Measurements from ENCODE around the gene PLSCR2.
"Not testable (repeated sequence)": the region's sequence is repeated elsewhere in the genome, so short reads cannot be mapped to it uniquely, and the experiment has no call there.

PLSCR2 gene

GRCh38 chr3:146476094-146476740, 6.9 kb upstream of the PLSCR2 start:
- no peak for DNase-seq

DNA sequence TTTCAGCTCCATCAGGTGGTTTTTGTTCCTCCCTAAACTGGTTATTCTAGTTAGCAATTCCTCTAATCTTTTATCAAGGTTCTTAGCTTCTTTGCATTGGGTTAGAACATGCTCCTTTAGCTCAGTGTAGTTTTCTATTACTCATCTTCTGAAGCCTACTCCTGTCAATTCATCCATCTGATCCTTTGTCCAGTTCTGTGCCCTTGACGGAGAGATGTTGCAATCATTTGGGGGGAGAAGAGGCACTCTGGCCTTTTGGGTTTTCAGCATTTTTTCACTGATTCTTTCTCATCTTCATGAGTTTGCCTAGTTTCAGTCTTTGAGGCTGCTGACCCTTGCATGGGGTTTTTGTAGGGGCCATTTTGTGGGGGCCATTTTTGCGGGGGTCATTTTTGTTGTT, 5.6 kb upstream of the PLSCR2 start:
- DNase-seq = not testable (repeated sequence)

GRCh38 chr3:146473726-146474125, 4.4 kb upstream of the PLSCR2 start:
- no peak for DNase-seq

- no peak for DNase-seq
Measured at GRCh38 chr3:146472611-146473010, 3.2 kb upstream of the PLSCR2 start.

DNA sequence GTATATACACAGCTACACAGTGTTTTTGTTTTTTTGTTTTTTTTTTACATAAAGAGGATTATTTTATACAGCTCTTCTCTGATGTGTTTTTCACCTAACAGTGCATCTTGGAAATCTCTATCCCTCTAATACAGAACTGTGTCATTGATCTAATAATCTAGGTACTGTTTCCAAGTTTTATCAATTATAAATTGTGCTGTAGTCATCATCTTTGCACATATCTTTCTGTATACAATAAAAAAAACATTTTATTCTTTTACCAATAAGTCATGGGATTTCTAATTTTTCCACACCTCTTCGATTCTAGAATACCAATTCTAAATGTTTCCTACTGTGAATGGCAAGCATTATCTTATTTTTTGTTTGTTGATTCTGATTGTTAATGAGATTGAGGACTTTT, 1.7 kb upstream of the PLSCR2 start:
- DNase-seq = no peak

- DNase-seq = no peak
Measured at GRCh38 chr3:146470425-146470990, 1.1 kb upstream of the PLSCR2 start.

DNA sequence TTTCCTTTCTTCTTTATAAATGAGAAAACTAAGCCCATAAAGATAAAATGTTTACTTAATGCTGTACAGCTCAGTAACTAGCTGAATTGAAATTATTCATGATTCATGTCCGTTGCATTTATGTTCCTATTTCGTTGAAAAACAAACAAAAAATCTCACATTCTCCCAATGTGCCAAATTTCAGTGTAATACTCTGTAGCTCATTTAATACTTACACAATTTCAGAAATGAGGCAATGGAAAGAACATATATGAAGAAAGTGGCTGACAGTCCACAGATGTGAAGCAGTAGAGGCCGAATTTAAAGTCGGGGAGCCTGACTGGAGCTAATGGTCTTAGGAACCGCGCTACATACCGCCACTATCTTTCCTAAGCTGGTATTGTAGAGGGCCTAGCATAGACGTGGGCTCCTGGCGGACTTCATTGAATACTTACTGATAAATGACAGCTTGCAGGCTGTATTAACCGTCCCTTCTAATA, 651 bp downstream of the PLSCR2 start:
- no peak for DNase-seq

DNA sequence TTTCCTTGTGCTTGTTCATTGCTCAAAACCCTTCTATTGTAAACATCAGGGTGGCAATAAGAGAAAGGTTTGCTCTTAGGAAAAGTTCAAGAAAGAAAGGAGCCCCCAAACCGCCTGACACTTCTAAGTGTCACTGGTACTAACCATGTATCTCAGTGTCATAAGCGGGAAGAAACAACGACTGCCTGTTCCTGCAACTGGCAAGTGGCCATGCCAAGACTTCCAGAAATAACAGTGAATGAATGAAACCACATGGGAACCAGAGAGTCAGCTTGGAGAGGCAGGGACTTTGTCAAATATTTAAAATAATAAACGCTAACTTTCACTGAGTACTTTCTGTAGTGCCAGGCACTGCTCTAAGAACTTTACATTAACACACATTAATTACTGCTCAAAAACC, 1.1 kb downstream of the PLSCR2 start:
- DNase-seq = no peak

DNA sequence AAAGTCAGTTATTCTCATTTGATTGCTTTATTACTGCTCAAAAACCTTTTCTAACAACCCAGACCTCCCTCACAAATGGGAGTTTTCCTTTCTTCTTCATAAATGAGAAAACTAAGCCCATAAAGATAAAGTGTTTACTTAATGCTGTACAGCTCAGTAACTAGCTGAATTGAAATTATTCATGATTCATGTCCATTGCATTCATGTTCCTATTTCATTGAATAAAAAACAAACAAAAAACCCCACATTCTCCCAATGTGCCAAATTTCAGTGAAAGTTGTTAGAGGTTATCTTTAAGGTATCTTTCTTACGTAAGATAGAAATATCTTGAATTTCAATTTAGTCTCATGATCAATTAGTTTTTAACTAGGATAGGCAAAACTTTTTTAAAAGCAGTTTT, 2.8 kb downstream of the PLSCR2 start:
- no peak for DNase-seq

DNA sequence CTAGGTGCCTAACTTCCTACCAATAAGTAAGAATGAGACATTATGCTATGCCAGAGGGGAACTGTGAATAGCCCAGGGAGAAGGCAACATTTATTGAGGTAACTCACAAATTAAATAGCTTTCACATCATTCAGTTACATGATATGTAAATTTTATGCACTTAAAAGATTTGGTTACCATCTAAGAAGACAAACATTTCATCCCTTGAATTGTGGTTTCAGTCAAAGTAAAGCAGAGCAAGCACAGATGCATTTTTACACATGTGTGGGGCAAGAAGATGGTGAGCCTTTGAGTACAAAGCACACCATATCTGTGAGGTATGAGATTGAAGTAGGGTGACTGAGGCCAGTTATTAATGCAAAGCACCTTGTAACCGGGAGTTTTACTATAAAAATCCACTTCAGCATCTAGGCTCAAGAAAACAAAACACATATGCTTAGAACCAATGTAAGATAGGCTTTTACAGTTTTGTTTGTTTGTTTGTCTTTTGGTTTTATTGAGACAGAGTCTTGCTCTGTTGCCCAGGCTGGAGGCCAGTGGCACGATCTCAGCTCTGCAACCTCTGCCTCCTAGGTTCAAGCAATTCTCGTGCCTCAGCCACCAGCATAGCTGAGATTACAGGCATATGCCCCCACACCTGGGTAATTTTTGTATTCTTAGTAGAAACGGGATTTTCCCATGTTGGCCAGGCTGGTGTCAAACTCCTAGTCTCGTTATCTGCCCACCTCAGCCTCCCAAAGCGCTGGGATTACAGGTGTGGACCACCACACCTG, 3.5 kb downstream of the PLSCR2 start:
- no peak for DNase-seq

DNA sequence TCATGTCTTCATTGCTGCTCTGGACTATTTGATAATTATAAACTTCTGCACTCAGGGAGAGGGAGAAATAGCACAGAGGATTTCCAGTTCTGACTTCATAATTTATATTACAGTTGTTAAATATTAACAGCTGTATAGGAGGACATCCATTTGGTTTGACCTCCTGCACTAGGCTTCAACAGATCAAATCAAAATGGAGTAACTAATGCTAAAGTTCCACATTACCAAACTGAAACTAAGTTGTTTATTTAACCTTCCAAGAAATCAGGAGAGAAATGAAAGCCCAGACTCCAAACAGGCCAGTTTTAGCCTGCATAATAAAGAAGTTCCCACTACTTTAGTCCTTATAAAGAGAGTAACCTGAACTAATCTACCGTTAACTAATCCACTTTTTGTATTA, 4.6 kb downstream of the PLSCR2 start:
- DNase-seq = no peak

DNA sequence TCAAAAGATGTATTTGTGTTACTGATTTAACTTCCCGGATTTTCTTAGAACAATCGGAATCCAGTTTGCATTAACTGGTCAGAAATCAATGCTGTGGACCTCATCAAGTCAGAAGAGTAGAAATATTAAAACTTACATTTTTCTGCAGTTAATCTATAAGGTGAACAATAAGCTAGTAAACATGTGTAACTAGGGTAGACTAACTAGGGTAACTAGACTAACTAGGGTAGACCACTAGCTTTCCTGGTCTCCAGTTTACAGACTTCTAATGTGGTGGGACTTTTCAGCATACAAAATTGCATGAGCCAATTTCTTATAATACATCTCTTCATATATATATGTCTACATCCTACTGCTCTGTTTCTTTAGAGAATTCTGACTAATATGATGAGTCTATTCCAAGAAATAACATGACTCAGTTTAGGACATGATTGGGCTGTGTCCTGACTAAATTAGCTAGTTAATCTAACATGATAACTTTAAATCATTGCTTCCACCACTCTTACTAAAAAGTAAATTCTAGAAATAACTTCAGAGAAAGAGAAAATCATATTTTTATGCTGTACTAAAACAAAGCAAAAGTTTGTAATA, 5.3 kb downstream of the PLSCR2 start:
- DNase-seq = no peak

GRCh38 chr3:146454796-146455195, 14.6 kb downstream of the PLSCR2 start:
- DNase-seq = no peak

DNA sequence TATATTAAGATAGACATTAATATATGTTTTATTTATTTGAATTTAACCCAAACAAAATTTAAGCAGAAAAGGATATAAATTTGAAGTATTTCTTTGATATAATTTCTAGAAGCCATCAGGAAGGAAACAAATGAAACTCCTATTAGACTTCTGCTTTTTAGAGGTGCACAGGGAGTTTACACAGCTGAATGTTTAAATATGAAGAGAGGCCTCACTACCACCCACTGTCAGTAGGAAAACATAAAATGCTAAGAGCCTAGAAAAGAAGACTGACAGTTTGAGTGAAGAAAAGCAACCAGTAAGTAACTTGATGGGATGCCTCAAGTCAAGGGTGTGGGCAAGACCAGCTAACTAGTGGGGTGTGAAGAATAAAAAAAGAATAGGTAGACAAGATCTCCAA, 19.7 kb downstream of the PLSCR2 start:
- no peak for DNase-seq

- DNase-seq = no peak
Measured at GRCh38 chr3:146449076-146449475, 20.3 kb downstream of the PLSCR2 start.

DNA sequence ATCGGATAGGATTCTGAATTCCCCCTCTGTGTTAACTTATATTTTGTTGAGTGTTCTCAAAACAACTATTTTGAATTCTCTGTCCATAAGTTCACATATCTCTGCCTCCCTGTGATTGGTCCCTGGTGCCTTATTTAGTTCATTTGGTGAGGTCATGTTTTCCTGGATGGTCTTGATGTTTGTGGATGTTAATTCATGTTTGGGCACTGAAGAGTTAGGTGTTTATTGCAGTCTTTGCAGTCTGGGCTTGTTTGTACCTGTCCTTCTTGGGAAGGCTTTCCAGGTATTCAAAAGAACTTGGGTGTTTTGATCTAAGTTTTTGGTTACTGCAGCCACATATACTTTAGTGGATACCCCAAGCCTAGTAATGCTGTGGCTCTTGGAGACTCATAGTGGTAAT, 23.3 kb downstream of the PLSCR2 start:
- no peak for DNase-seq

GRCh38 chr3:146440310-146440709, 29.1 kb downstream of the PLSCR2 start:
- not testable (repeated sequence) for DNase-seq

DNA sequence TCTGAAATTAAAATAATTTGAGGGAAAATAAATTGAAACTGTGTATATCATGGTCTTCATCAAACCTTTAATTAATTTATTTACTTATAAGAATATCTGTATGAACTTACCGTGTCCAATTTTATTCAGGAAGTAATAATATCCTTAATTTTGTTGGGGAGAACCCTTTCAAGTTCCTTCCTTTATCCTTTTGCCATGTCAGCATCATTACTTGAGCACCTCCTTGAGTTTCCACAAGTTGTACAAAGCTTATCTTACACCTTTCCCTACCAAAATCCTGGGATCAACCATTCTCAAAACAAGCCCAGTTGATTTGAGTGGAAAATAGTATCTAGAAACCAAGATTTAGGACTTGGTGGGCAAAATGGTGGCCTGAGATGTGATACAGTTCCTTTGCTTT, 37.3 kb downstream of the PLSCR2 start:
- DNase-seq = no peak

DNA sequence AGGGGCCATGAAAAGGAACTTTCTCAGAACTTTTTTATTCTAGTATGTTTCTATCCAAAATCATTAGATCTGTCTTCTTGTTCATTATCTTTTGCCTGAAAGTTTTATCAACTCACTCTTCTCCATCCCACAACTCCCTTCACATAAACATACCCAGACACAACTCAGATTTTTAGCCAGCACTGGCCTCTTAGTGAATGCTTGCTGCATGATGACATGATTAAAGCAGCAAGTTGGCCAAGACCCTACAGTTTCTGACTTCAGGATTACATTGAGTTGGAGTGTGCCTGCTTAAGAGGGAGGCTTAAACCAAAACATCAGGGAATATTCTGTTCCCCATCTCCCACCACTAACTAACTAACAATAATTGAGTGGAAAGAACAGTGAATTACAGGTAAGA, 38.1 kb downstream of the PLSCR2 start:
- no peak for DNase-seq

- DNase-seq = no peak
Measured at GRCh38 chr3:146425341-146425740, 44.0 kb downstream of the PLSCR2 start.

DNA sequence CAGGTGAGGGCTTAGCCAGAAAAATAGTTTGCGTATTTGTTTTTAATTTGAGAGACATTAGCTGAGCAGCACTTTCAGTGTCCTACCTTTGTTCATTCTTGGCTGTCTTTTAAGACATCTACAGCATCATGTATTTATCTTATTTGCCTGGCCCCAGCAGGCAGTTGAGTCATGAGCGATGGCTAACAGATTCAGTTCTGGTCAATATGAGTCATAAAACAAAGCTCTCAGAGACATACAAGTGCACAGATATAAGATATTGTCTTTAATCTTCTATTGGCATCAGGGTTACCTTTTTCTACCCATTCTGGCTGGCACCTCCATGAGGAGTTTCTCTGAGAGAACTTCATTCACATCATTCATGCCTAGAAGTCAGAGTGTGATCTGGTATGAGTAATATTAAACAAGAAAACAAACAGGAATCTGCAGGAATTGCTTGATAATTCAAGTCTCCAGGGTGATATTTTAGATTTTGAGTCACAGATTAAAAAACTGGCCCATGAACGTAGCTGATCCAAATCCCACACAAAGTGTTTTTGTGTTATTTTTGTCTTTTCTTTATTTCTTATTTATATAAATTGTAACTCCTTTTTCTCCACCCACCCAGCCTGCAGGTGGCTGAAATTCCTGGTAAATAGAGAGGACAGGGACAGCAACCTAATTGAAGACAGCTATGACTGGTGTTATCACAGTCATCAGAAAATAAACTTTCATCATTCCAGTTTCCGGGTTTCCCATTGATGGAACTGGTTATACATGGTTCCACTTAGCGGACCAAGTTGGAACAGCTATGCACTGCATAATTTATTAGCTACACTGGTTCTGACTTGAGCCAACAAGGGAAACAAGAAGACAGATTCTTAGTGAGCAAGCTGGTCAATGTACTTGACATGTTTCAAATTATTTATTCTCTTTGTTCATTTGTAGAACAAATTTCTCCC, 47.3 kb downstream of the PLSCR2 start:
- no peak for DNase-seq

- DNase-seq = no peak
Measured at GRCh38 chr3:146416366-146416765, 53.0 kb downstream of the PLSCR2 start.

GRCh38 chr3:146414010-146414409, 55.4 kb downstream of the PLSCR2 start:
- no peak for DNase-seq
